Bronchial epithelial cell (primary cell): ENCODE results near the gene ADAMTS17. TPM values are rescaled to one million over a fixed set of nuclear protein-coding genes. Genes with fewer than 3 reads are reported as not detected.

Experiments used
- DNase-seq: peaks from one replicate; pipeline ENCODE4 v3.0.0-alpha.2; 2010; ENCODE audit warnings: low read depth
- FAIRE-seq: peaks from 2 replicates; lab custom pipeline; 2011; peaks lifted over from hg19 to GRCh38; lab: Jason Lieb, UNC
- H3K27me3 ChIP-seq: 2 replicates; pipeline ENCODE4 v1.5.1; 2011; ENCODE audit warnings: low read length; ENCODE audit not compliant: control insufficient read depth, insufficient read depth
- H3K36me3 ChIP-seq: 2 replicates; pipeline ENCODE4 v1.5.1; 2011; ENCODE audit warnings: low read length; ENCODE audit not compliant: control insufficient read depth, insufficient read depth
- H3K4me3 ChIP-seq: 2 replicates; pipeline ENCODE4 v1.5.1; 2011; ENCODE audit warnings: mild to moderate bottlenecking, low read depth, low read length, control low read depth
- total RNA-seq: library from RNA; depleted of rRNA; stranded (reverse); fragments of >200 nt; gene quantifications from 2 replicates; pipeline ENCODE4 v1.2.1, GENCODE V29; 2014
- TF ChIP-seq, protein P1 (sequence below): IDR thresholded peaks from 2 replicates; pipeline ENCODE4 v1.5.1; 2011; ENCODE audit warnings: mild to moderate bottlenecking, moderate library complexity, low read length, control low read depth, inconsistent platforms; ENCODE audit not compliant: insufficient read depth, severe bottlenecking

The ADAMTS17 gene
- total RNA-seq, 1 donor from 2014 or later, result 1.1 TPM

DNA sequence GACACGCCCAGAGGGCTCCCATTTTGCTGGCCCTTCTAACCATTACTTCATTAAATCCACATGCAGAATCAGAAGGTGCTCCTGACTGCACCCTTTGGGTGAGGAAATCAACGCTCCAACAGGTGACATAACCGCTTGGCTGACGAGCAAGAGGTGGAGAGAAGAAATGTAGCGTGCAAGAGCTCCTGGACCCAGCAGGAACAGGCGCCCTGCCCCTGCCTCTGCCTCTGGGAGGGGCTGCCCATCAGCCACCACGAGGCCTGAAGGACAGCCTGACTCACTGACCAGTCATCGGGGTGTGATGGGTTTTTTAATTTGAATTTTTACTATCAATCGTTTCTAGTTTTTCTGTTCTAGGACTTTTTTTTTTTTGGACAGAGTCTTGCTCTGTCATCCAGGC, 218.2 kb downstream of the ADAMTS17 start:
- Histone ChIP-seq H3K4me3 (no peak overlapping the region), H3K27me3 (no peaks in the 10 kb centered on the region), H3K36me3 (no peaks in the 10 kb centered on the region)
- peak; percentile 7 for DNase-seq
- TF ChIP-seq, protein P1, sequence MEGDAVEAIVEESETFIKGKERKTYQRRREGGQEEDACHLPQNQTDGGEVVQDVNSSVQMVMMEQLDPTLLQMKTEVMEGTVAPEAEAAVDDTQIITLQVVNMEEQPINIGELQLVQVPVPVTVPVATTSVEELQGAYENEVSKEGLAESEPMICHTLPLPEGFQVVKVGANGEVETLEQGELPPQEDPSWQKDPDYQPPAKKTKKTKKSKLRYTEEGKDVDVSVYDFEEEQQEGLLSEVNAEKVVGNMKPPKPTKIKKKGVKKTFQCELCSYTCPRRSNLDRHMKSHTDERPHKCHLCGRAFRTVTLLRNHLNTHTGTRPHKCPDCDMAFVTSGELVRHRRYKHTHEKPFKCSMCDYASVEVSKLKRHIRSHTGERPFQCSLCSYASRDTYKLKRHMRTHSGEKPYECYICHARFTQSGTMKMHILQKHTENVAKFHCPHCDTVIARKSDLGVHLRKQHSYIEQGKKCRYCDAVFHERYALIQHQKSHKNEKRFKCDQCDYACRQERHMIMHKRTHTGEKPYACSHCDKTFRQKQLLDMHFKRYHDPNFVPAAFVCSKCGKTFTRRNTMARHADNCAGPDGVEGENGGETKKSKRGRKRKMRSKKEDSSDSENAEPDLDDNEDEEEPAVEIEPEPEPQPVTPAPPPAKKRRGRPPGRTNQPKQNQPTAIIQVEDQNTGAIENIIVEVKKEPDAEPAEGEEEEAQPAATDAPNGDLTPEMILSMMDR, result no peak
- FAIRE-seq, result no peak

DNA sequence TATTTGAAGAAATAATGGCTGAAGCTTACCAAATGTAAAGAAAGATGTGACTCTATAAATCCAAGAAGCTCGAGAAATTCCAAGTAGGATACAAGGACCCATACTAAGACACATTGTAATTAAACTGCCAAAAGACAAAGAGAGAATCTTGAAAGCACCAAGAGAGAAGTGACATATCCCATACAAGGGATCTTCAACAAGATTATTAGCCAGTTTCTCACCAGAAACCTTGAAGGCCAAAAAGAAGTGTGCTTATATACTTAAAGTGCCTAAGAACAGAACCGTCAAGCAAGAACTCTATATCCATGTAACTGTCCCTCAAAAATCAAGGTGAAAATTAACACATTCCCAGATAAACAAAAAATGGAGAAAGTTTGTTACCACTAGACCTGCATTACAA, 220.5 kb downstream of the ADAMTS17 start:
- no peak for FAIRE-seq
- Histone ChIP-seq H3K36me3 (no peaks in the 10 kb centered on the region), H3K27me3 (no peaks in the 10 kb centered on the region), H3K4me3 (no peak overlapping the region)
- TF ChIP-seq, protein P1, result no peak
- DNase-seq, result no peak

DNA sequence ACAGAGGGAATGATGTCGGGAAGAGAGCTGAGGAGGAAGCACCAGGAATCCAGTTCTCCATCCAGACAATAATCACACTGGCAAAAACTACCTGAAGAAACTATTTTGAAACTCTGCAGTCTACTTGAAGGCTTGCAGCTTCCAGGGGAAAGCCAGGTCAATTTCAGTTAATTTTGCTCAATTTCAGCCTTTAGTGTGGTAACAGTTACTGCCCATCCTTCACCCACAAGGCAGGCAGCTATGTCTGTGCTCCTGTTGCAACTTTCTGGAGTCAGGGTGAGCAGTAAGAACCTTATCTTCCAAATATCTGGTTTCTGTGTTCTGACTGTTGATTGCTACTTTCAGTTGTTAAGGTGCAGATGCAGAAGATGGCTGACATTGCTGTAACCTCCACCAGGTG, 221.7 kb downstream of the ADAMTS17 start:
- DNase-seq (no peak), FAIRE-seq (peak; percentile 7)
- Histone ChIP-seq H3K36me3 (no peaks in the 10 kb centered on the region), H3K27me3 (no peaks in the 10 kb centered on the region), H3K4me3 (no peak overlapping the region)
- TF ChIP-seq, protein P1, result no peak

DNA sequence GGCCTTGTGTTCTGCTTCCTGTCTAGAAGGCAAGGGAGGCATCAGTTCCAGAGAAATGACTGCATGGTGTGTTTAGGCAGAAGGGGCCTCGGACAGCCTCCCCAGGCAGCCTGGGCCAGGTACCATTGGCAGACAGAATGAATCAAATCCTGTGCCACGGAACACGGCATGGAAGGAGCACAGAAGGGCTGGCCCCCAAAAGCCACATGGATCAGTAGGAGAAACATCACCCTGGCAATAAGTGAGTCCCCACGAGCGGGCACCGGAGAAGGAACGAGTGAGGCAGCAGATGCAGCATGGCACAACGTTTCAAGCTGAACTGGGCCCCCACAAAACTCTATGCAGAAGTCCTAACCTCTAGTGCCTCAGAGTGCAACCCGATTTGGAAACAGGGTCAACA, 223.2 kb downstream of the ADAMTS17 start:
- DNase-seq (no peak), FAIRE-seq (no peak)
- TF ChIP-seq, protein P1, result no peak
- Histone ChIP-seq H3K27me3 (no peaks in the 10 kb centered on the region), H3K4me3 (no peak overlapping the region), H3K36me3 (no peaks in the 10 kb centered on the region)

DNA sequence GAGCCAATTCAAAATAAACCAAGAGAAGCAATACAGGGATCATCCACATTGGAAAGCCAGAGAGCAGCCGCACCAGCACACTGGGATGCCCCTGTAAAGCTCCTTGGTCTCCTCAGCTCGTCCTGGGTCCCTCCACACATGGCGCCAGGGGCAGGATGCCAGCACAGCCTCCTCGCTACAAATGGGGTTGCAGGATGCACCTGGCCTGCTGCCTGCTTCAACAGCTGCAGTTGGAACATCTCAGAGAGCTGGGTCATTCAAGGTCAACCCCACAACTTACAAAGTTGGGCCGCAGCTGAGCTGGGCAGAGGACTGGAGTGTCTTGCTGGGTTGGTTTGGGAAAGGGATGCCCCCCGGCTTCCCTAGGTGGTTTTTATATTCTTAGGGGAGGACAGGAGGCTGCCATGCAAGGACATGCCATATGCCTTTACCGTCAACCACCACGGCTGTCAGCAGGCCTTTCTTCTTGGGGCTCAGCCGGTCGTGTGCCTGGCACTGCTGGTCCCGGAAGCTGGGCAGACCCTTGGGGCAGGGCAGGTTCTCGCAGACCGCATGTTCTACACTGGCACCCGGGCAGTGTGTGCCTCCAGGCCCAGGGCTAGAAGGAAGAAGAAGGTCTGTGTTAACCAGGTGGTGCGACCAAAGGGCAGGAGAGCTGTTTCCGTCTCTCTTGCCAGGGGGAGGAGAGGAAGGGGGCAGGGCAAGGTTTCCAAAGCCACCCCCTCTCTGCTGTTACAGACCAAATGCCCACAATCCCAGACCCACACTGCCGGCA, 225.2 kb downstream of the ADAMTS17 start:
- H3K36me3 ChIP-seq, result no peaks in the 10 kb centered on the region
- H3K27me3 ChIP-seq, result no peaks in the 10 kb centered on the region
- FAIRE-seq (no peak), DNase-seq (no peak)
- no peak overlapping the region for H3K4me3 ChIP-seq
- TF ChIP-seq, protein P1, result no peak

DNA sequence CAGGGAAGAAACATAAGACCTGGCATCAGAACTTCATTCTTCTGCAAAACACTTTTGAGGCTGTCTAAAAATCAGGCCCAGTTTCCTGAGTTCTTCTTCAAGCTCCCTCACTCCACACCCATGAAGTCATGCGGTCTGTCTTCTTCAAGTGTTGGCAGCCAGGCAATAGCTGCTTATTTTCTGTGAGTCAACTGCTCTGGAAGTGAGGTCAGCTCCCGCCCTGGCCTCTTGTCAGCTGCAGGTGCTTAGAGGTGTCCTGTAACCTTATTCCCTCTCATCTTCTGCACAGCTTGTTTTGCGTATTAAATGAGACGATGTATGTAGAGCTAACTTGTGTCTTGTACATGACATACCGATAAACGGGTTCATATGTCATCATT, 226.1 kb downstream of the ADAMTS17 start:
- TF ChIP-seq, protein P1, result no peak
- DNase-seq, result peak; percentile 79
- no peak overlapping the region for H3K4me3 ChIP-seq
- FAIRE-seq, result no peak
- H3K36me3 ChIP-seq, result no peaks in the 10 kb centered on the region
- H3K27me3 ChIP-seq, result no peaks in the 10 kb centered on the region
